ENCODE measurements around the gene LETM1. TPM values are rescaled to one million over a fixed set of nuclear protein-coding genes. Genes with fewer than 3 reads are reported as not detected.

Gene LETM1
- total RNA-seq, 1 experiment from 2014 or later: 48.9 TPM

DNA sequence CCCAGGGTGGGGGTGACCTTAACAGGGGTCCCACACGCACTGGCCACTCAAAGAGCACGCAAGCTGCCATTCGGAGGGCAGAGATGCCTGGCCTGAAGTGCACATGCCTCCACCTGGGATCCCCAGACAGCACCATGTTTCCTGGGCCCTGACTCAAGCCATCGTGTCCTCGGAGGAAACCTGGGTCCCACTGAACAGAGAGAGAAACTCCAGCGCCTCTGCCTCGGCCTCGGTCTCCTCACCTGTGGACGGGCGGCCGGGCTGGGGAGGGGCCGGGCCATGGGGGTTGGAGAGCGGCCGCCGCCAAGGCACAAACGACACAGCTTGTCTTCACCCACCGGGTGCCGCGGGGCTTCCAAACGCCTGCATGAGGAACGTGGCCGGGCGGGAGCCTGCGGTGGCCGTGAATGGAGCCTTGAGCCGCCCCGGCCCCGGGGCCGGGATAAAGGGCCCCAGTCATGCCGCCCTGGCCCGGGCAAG lies 92.8 kb downstream of the LETM1 start:
- no peak for DNase-seq (ENCODE audit: low read depth)

DNA sequence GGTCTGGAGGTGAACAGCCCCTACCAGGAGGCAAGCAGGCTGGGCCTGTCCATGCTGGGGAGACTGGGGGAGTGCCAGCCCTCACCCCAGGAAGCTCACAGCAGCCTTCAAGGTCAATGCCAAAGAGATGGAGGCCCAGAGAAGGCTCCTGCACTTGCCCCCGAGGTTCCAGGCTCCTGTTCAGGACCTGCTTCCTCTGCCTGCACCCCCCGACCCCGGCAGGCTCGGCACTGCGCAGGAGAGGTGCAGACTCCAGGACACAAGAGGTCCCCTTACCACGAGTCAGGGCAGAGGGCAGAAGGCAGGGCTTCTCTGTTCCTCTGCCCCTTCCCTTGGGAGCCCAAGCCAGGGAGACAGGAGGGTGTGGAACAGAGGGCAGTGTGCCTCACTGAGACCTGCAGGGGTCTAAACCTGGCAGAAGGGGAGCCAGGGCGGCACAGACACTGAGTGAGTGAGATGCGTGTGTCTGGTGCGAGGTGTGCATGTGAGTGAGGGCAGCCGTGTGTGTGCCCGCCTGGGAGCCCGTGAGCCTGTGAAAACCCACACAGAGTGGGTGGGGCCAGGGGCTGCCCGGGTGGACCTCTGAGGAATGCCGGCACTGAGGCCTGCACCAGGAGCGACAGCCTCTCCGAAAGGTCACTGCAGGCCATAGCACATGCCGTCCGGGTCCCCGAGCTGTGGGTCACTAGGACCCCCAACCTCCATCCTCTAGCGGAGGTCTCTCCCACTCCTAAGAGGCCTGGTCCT lies 93.5 kb downstream of the LETM1 start:
- DNase-seq (ENCODE audit: low read depth): no peak

Other genes starting within 250 kb of the LETM1 start
- gene FAM53A, start 171.8 kb downstream of the LETM1 start, total RNA-seq (2014; rRNA removed; shearing (Covaris generic)): 3.5 and 10.9 TPM in 2 replicates
- 126 and 156 TPM in 2 replicates for gene SLBP, start 143.8 kb downstream of the LETM1 start, total RNA-seq (2014; rRNA removed; shearing (Covaris generic))
- 19.9 and 20.6 TPM in 2 replicates for gene TMEM129, start 134.8 kb downstream of the LETM1 start, total RNA-seq (2014; rRNA removed; shearing (Covaris generic))
- 24.5 and 34.9 TPM in 2 replicates for gene TACC3, start 134.6 kb downstream of the LETM1 start, total RNA-seq (2014; rRNA removed; shearing (Covaris generic))
- gene FGFR3, start 62.9 kb downstream of the LETM1 start, total RNA-seq (2014; rRNA removed; shearing (Covaris generic)): 0.46 and 1.0 TPM in 2 replicates
- 60.2 and 75.1 TPM in 2 replicates for gene NSD2, start 15.2 kb upstream of the LETM1 start, total RNA-seq (2014; rRNA removed; shearing (Covaris generic))
- gene NELFA, start 152.8 kb upstream of the LETM1 start, total RNA-seq (2014; rRNA removed; shearing (Covaris generic)): 22.9 and 27.4 TPM in 2 replicates
- gene NAT8L, start 203.2 kb upstream of the LETM1 start, total RNA-seq (2014; rRNA removed; shearing (Covaris generic)): 2.8 and 3.4 TPM in 2 replicates

All from Daoy (cell line).